NCI-H82 (cell line): ENCODE measurements around the gene FHL3.

Experiments used
- DNase-seq: peaks from one replicate; lab custom pipeline; 2025; lab: John Stamatoyannopoulos, UW

FHL3 gene, protein sequence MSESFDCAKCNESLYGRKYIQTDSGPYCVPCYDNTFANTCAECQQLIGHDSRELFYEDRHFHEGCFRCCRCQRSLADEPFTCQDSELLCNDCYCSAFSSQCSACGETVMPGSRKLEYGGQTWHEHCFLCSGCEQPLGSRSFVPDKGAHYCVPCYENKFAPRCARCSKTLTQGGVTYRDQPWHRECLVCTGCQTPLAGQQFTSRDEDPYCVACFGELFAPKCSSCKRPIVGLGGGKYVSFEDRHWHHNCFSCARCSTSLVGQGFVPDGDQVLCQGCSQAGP

DNA sequence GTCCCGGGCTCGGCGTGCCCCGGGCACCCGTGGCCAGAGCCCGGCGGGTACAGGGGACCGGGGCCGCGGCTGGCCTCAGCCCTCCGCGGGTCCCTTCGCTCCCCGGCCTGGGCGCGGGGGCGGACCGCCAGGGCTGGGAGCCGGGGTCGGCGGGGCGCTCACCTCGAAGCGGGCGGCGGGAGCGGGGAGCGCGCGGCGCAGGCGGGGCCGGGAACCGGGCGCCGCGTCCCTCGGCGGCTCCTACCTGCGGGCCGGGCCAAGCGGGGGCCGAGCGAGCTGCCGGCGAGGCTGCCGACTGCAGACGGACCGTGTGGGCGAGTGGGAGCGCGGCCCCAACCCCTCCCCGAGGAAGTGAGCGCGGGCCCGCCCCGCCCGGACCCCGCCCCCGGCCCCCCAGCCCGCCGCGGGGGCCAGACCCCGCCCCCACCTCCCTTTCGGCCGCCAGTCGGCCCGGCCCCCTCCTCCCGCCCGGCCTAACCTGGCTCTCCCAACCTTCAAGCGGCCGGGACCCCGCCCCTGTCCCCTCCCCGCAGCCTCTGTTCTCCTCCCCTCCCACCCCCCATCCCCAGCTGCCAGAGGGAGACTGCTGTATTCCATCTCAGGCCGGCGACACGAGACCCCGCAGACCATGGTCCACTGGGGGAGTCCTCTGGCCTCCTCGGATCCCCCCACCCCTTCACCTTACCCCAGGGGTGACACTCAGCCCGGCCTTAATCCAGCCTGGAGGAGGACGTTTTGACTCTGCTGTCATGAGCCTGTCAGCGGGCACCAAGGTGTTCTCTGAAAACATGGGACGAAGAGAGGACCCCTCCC lies at the start of gene FHL3:
Gene FHL3 (minus strand): TSS at position 320 of the 813 bp plus-strand sequence. CDS start 6,102 bp downstream, outside the sequence.
- DNase-seq: peak; percentile 95

DNA sequence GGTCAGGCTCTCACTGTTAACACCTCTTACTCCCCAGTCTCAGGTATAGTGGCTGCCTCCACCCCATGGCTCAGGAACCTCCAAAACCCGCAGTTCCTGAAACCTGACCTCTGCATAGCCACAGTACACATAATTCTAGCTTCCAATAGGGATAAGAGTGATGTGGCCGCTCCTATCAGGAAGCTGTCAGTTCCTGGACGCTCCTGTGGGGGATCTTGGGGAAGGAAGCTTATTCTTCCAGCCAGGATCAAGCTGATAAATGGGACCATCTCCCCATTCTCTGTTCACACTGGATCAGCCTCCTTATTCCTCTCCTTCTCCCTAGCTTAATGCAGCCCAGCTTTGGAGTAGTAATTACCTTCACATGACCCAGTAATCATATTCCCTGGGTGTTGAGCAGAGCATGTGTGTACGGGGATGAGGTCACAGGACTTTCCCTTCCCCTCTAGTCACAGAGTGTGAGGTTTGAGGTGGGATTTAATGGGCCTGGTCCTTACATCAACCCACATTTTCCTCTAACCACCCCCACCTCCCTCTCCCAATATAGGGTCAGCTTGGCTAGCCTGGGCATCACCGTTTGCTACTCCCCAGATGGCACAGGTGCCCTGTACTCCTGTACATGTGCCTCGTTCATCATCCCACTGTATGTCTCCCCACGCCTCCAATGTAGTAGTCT lies 48.2 kb upstream of the FHL3 start:
- peak; percentile 58 for DNase-seq

DNA sequence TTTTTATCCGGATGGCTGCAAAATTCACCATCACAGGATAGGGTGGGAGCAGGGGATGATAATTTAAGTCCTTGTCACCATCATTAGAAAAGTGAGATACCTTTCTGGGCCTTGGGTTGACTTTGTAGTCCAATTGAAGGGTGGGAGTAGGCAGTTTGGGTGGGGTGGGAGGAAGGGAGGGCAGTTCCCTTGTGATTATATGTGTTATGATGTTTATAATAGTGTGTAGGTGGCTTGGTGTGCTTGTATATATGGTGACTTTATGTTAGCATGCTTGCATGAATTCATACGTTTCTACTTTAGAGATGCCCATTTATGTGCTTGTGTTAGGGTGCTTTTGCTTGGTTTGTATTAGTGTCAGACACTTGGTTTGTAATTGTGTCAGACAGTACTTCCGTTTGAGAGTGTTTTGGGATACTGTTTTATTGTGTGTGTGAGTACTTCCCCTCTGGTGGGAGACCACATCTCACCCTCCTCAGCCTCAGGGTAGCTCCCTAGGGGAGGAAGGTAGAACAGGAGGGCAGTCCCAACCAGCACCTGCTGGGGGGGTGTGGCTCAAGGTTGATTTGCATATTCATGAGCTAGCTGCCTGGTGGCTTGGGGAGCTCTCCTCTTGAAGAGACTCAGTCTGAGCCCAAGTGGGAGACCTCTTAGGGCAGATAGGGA lies 47.6 kb upstream of the FHL3 start:
- DNase-seq: peak; percentile 56

DNA sequence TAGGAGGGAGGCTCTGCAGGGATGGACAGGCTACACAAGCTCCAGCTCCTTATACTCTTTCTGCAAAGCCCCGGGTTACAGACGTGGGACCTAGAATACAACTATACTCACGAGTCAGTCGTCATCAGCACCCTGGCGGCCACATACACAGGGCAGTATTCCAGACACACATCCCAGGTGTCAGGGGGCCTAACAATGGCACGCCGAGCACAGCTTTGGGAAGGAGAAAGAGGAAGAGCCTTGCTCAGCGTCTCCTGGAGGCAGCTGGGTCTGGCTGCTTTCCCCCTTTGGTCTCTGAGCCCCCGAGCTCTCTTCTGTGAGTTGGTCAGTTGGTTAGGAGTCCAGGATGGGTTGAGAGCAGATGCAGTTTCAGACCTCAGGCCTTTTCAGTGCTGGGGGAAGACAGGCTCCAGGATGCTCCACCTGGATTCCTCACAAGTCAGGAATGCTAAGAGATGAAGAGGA lies 45.8 kb upstream of the FHL3 start:
- no peak for DNase-seq

DNA sequence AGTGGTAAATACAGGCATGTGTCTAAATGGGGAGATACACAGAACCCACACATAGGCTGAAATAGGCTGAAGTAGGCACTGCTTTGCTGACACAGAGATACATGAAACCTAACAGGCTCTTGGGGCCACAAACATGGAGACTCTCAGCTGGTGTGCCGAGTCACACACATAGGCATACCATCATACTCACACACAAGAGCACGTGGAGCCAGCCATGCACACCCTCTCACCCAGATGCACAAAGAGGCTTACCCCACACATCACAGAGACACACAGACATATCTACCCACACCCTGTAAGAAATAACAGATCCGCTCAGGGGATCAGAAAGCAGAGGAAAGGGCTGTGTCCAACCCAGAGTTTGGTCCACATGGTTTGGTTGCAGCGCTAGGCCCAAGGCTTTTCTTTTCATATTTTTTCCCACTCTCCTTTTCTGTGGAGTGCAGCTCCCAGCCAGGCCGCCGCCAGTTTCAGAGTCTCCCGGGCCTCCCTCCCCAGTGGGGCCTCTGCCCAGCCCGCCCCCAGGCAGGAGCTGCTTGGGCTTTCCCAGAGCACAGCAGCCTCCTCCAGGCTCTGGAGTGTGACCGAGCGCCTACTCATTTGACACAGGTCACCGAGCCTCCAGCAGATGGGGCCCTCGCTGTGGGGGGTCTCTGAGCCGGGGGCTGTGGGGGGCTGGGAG lies 45.2 kb upstream of the FHL3 start:
- DNase-seq: peak; percentile 45

DNA sequence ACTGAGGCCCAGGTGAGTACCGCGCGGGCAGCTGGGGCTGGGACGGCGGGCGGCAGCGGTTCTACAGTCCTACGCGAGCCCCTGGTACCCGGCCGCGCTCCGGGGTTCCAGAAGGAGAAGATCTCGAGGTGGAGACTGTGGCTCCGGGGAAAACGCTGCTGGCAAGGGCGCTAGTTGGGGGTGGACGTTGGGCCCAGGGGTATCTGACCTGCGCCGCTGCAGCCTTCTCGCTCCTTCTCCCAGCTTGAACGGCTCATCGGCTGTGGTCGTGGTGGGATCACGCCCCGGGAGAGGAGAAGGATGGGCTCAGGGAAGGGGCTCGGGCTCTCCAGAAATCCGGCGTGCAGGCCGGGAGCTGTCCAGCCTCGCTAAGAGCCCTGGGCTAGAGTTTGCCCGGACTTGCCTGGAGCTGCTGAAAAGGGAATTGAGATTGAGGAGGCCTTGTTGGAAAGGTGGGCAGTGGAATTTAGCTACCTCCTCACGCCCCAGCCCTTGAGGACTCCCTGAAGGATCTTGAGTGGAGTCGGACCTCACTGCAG lies 42.4 kb upstream of the FHL3 start:
- peak; percentile 58 for DNase-seq

DNA sequence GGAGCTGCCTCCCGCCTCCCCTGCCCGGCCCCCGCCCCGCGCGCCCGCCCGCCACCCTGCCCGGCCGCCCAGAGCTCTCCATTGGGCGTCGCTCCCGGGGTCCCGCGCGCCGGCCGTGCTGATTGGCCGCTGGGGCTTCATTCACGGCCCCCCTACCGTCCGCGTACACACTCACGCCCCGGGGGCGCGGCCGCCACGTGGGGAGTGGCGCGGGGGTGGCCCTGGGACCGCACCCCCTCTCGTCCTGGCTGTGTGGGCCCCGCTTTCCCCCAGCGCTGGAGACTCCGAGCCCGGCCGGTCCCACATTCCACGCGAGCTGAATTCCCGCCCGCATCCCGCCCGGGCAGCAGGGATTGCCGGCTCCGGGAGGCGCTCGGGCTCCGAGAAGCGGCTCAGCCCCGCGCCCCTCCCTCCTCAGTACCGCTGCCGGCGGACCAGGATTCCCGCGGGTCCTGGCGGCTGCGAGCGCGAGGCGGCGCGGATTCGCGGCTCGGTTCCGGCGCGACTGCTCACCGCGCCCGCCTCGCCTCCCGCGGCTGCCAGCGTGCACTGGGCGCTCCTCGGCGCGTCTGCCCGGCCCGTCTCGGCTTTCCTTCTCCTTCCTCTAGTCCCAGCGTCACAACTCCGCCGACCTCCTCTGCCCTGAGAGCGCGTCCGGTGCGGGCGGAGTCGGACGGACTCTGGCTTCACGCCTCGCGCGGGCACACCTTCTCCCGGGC lies 41.7 kb upstream of the FHL3 start:
- DNase-seq: peak; percentile 95

DNA sequence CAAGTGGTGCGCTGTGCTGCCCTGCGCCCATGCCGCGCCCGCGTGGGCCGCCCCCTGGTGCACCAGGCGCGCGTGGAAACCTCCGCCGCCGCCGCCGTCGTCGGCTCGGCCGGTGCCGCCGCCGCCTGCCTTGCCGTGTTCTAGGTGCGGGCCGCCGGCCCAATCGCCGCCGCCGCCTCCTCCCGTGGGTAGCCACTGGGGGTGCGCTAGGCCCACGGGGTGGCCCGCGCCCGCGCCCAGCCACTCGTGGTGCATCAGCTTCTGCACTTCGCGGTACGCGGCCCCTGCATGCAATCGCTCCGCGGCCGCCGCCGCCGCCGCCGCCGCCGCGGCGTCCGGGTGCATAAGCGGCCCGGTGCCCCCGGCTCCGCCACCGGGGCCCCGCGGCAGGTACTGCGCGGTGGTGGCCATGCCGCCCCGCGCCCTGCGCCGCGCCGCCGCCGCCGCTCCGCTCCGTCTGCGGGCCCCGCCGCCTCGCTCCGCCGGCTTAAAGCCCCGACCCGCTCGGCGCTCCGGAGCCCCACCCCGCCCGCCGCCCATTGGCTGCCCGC lies 41.1 kb upstream of the FHL3 start, which contains the start of gene POU3F1:
Gene POU3F1 (minus strand): TSS at position 461 of the 551 bp plus-strand sequence. CDS start 50 bp downstream, at position 411.
- peak; percentile 51 for DNase-seq

DNA sequence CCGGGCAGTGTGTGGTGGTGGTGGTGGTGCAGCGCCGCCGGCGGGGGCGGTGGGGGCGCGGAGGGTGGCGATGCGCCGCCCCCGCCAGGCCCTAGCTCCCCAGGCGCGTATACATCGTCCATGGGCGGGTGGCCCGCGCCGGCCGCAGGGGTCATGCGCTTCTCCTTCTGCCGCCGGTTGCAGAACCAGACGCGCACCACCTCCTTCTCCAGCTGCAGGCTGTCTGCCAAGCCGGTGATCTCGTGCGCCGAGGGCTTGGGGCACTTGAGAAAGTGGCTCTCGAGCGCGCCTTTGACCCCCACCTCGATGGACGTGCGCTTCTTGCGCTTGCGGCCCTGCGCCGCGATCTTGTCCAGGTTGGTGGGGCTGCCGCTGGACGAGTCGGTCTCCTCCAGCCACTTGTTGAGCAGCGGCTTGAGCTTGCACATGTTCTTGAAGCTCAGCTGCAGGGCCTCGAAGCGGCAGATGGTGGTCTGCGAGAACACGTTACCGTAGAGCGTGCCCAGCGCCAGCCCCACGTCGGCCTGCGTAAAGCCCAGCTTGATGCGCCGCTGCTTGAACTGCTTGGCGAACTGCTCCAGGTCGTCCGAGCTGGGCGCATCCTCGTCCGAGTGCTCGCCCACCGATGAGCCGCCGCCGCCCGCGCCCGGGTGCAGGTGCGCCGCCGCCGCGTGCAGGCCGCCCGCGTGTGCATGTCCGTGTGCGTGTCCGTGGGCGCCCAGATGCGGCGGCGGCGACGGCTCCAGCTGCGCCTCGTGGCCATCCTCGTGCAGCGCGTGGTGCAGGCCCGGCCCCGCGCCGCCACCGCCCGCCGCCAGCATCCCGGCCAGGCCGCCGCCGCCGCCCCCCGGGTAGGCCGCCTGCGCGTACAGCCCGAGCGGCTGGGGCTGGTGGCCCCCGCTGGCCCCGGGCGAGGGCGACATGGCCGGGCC lies 40.4 kb upstream of the FHL3 start:
- DNase-seq: peak; percentile 81

DNA sequence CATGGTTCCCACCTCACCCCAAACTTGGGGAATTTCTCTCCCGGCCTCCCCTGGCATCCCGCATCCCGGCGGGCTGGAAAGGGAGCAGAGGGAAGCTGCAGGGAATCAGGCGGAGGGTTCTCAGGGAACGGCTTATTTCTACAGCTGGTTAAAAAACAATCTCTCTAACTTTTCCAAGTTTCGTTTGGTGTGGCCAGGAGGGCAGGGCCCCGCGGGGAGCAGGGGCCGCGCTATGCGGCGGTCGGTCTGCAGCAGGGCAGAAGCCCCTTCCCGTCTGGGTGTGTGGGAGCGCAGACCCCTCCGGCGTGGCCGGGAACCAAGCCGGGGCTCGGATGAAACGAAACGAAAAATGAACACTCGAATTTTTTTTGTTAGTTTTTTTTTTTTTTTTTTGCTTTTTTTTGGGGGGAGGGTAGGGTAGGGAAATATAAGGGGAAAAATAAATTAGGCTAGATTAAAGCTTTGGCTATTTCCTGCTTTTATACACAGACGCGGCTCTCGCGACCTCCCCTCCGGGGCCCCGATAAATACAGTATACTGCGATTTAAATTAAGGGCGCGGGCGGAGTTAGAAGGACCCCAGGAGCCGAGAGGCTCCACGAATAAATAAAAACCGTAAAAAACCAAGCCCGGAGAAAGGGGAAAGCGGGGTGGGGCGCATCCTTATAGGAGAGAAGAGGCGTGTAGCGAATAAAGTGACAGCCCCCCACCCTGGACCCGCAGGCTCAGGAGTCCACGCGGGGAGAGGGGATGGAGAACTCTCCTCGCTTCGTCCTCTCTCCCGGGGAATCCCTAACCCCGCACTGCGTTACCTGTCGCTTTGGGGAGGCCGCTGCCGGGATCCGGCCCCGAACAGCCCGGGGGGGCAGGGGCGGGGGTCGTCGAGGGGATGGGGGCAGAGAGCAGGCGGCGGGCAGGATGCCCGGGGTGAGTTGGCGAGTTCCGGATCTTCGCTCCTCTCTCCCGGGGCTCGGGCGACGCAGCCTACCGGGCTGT lies 39.2 kb upstream of the FHL3 start:
- DNase-seq: peak; percentile 43

DNA sequence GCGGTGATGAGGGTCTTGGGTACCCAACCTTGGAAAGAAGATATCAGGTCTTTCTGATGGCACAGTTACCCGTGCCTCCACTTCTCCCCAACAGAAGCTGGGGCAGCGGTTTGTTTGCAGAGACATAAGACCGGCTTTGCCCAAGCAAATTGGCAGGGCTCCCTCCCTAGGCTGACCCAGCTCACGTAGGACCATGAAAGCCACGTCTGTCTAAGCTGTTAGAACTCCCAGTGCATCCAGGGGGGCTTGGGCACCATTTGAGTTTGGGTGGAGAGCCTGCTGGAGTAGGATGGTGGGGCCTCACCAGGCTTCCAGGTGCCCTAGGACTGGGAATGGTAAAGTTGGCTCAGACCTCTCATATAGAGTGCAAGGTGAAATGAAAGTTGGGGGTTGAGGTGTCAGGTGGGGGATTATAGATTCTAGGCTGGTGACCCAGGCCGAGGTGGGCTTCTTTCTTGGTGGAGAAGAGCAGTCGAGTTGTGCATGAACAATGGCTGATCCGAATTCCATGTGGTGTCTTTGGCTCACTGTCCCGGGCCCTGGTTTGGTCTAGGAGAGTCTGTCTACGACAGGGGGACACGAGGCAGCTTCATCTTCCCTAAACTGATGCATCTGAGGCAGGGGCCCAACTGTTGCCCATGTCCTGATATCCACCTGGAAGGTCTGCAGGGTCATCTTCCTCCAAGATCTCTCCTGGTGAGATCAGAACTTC lies 37.9 kb upstream of the FHL3 start:
- DNase-seq: no peak

DNA sequence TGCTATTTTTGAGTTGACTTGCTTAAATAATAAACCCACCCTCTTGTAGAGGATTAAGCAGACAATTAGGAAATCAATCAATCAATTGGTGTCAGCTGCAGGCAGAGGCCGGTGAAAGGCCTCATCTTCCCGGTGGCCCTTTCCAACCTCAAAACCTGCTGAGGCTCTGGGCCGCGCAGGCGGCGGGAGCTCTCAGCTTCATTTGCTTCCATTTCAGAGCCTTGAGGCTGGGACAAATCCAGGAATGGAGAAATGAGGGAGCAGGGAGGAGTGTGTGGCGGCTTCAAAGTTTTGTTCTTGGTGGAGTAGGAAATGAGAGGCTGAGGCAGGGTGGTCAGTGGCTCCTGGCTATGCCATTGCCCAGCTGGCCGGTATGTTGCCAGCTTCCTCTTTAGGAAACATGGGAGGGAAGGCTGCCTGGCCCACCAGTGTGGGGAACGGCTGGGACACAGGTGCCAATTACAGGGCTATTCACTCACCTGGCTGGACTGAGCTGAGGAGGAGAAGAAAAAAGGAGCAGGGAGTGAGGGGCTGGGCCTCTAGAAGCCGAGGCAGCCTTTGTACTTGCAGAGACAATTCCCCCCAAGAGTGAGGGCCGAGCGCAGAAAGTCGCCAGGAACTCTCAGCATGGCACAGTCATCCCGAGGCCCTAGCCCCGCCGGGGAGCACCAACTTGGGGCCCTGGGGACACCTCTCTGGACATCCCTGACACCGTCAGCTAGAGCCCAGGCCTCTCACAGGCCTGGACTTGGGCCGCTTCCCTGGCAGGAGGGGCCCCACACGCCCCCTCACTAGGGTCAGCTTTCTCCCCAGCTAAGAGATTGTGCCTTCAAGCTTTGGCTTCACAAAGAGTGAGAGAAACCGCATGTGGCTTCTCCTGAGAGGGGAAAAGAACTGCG lies 36.9 kb upstream of the FHL3 start:
- DNase-seq: peak; percentile 66

DNA sequence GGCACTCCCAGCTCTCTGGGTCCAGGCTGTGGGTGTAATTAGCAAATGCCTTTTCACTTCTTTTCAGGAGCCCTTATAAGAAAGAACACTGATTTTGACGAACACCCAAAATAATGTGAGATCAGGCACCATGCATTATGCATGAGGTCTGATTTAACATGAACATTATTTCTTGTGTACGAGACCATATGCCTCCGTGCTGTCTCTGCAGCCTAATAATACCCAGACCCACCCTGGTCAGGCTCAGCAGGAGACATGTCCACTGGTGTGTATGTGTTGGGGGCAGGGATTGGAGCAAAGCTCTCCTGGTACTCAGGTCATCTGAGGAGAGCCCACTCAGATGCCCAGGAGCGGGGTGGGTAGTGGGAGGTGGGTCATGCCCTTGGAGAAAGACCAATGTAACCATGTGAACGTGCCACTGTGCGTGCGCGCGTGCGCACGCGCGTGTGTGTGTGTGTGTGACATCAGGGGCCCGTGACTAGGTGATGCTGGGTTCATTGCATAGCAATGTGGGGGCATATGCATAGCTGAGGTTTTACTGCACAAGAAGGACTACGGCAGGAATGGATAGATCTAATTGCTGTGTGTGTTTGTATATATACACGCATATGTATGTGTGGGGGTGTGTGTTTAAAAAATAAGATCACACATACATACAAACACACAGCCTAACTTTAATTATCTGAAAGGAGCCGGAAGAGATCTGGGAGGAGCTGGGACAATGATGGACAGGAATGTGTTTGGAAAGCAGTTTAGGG lies 34.2 kb upstream of the FHL3 start:
- no peak for DNase-seq

DNA sequence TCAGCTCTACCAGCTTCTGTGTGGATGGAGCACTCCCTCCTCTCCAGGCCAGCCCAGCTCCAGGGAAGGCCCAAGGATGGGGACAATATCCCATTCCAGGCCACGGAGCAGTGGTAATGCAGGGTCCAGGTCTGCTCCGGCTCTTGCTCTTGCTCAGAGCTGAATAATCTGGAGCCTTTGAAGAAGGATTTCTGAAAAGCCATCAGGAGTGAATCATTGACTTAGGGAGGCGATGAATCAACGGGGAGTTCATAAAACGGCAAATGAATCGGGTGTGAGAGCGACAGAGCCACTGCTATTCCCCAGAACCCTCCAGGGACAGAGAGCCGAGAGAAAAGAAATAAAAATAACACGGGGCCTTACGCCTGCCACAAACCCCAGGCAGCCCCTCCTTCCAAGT lies 33.5 kb upstream of the FHL3 start:
- no peak for DNase-seq

DNA sequence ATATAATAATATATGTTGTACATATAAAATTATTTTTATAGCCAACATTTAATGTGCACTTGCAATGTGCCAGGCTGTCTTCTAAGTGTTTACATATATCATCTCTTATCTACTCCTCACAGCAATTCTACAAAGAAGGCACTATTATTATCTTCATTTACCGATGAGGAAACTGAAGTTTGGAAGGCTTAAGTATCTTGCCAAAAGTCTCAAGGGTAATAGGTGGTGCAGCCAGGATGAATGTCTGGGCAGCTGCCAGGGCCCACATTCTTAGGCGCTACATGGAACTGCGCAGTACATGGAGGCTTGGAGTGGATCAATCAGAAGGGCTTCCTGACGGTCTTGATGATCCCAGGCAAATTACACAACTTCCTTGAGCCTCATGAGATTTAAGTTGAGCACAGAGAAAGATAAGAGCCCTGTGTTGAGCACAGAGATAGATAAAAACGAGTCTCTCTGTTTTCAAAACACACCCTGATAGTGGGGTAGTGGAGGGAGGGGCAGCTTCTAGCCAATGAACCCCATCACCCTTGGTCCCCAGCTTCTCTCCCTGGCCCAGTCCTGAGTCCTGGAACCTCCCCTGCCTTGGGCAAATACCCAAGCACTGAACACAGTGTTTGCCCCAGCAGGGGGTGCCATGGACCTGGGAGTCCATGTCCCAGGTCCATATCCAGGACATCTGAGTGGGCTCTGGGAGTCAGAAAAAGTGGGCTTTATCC lies 32.1 kb upstream of the FHL3 start:
- peak; percentile 73 for DNase-seq
